Prostate gland (tissue), 2 donors: Measurements from ENCODE around the gene KRTAP10-2. TPM values are rescaled to one million over a fixed set of nuclear protein-coding genes. Genes with fewer than 3 reads are reported as not detected.

Experiments
- DNase-seq: peaks from one replicate; pipeline ENCODE4 v3.0.0-alpha.2; 2019; ENCODE audit warnings: low spot score
- H3K27ac ChIP-seq, 2 donors: fragments of 200-600 bp; sonication (generic); 2 replicates each; pipeline ENCODE4 v1.5.1; 2017 to 2019
- H3K27me3 ChIP-seq: fragments of 200-600 bp; sonication (generic); replicated peaks from 2 replicates; pipeline ENCODE4 v1.5.1; 2019; ENCODE audit not compliant: insufficient read depth
- H3K36me3 ChIP-seq, 2 donors: fragments of 200-600 bp; sonication (generic); 1 replicate in 1 of 2; 2 replicates in 1 of 2; pipeline versions ENCODE4 v1.5.1 to v1.8.1; 2017 to 2019
- H3K4me1 ChIP-seq: fragments of 200-600 bp; sonication (generic); replicated peaks from 2 replicates; pipeline ENCODE4 v1.5.1; 2019
- H3K4me3 ChIP-seq, 2 donors: fragments of 200-600 bp; sonication (generic); 2 replicates each; pipeline ENCODE4 v1.5.1; 2017 to 2019
- H3K9me3 ChIP-seq: fragments of 200-600 bp; sonication (generic); 2 replicates; pipeline ENCODE4 v1.5.1; 2017
- POLR2A ChIP-seq: fragments of 450-650 bp; IDR thresholded peaks from one replicate; pipeline ENCODE4 v1.6.1; 2016; ENCODE audit warnings: antibody characterized with exemption, mild to moderate bottlenecking
- POLR2AphosphoS5 ChIP-seq: sonication (generic); formaldehyde crosslinking; IDR thresholded peaks from one replicate; pipeline ENCODE4 v1.6.1; 2017; ENCODE audit warnings: antibody characterized with exemption
- WGBS: methylation state at CpG from one replicate; pipeline ENCODE4 v1.1.5; 2018; 5-methylcytosine and 5-hydroxymethylcytosine counted together
- intact Hi-C: fragments of 100-400 bp; cut with DNase I; formaldehyde crosslinking; loops from one replicate; pipeline ENCODE4 v1.14.2; 2022
- total RNA-seq, 2 donors: library from RNA; depleted of rRNA; stranded (reverse); fragments of >200 nt; gene quantifications; one replicate each; pipeline ENCODE4 v1.1.0, GENCODE V29; 2016
- TF ChIP-seq, protein P1 (sequence below), 4 experiments: fragments of 200-600 bp in 2 of 4; fragments of 450-650 bp in 2 of 4; sonication (generic) in 2 of 4; IDR thresholded peaks; 1 replicate in 3 of 4; 2 replicates in 1 of 4; pipeline ENCODE4 v1.5.1; 2016 to 2019; ENCODE audit warnings: antibody characterized with exemption in 4 of 4, mild to moderate bottlenecking in 2 of 4, moderate library complexity in 2 of 4

KRTAP10-2 gene
- total RNA-seq, 2 donors from 2014 or later: not detected

GRCh38 chr21:44530903-44531605 lies 20.3 kb downstream of the KRTAP10-2 start:
- H3K27me3 ChIP-seq: no peaks in the 10 kb centered on the region
- no peak overlapping the region for H3K27ac ChIP-seq
- no peaks in the 10 kb centered on the region for H3K9me3 ChIP-seq
- WGBS: 87% methylated on average over 23 of the region's 23 CpGs
- intact Hi-C loops: no loop called here
- no peaks in the 10 kb centered on the region for H3K36me3 ChIP-seq
- H3K4me1 ChIP-seq: no peaks in the 10 kb centered on the region
- no peak for DNase-seq
- H3K4me3 ChIP-seq: no peak overlapping the region
- TF ChIP-seq POLR2AphosphoS5: no peak
- TF ChIP-seq, protein P1, sequence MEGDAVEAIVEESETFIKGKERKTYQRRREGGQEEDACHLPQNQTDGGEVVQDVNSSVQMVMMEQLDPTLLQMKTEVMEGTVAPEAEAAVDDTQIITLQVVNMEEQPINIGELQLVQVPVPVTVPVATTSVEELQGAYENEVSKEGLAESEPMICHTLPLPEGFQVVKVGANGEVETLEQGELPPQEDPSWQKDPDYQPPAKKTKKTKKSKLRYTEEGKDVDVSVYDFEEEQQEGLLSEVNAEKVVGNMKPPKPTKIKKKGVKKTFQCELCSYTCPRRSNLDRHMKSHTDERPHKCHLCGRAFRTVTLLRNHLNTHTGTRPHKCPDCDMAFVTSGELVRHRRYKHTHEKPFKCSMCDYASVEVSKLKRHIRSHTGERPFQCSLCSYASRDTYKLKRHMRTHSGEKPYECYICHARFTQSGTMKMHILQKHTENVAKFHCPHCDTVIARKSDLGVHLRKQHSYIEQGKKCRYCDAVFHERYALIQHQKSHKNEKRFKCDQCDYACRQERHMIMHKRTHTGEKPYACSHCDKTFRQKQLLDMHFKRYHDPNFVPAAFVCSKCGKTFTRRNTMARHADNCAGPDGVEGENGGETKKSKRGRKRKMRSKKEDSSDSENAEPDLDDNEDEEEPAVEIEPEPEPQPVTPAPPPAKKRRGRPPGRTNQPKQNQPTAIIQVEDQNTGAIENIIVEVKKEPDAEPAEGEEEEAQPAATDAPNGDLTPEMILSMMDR (IDR thresholded peaks at IDR 0.05): no peak
- no peak for TF ChIP-seq POLR2A

GRCh38 chr21:44530221-44530902 lies 20.9 kb downstream of the KRTAP10-2 start:
- intact Hi-C loops: no loop called here
- H3K9me3 ChIP-seq: no peaks in the 10 kb centered on the region
- WGBS: 91% methylated on average over 6 of the region's 7 CpGs
- H3K36me3 ChIP-seq: no peaks in the 10 kb centered on the region
- no peaks in the 10 kb centered on the region for H3K4me1 ChIP-seq
- no peaks in the 10 kb centered on the region for H3K27me3 ChIP-seq
- H3K27ac ChIP-seq: no peak overlapping the region
- no peak for TF ChIP-seq POLR2AphosphoS5
- H3K4me3 ChIP-seq: no peak overlapping the region
- DNase-seq: no peak

GRCh38 chr21:44529503-44530125 lies 21.7 kb downstream of the KRTAP10-2 start:
- TF ChIP-seq POLR2A (no peak), POLR2AphosphoS5 (no peak)
- TF ChIP-seq, protein P1 (IDR thresholded peaks at IDR 0.05): no peak
- Histone ChIP-seq H3K27me3 (no peaks in the 10 kb centered on the region), H3K4me1 (no peaks in the 10 kb centered on the region), H3K4me3 (no peak overlapping the region), H3K36me3 (no peaks in the 10 kb centered on the region), H3K9me3 (no peaks in the 10 kb centered on the region), H3K27ac (no peak overlapping the region)
- intact Hi-C loops: no loop called here
- no peak for DNase-seq
- 78% methylated on average over 23 of the region's 23 CpGs for WGBS

DNA sequence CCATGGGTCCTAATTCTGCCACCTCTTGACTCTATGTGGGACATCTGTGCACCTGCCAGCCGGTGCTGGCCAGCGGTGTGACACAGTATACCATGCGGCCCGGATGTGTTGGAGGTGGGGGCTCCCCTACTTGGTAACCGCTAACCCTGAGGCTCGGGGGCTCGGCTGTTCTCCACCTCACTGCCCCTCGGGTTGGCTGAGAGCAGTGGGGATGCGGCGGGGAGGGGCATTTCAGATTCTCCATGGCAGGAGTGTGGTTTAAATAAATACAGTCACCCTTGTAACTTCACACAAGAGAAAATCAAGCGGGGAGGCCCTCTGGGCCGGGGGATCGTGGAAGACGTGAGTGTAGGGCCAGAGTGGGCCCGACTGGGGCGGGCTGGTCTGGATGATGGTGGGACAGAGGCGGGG lies 22.3 kb downstream of the KRTAP10-2 start:
- H3K4me3 ChIP-seq: no peak overlapping the region
- intact Hi-C loops: no loop called here
- H3K27me3 ChIP-seq: no peaks in the 10 kb centered on the region
- no peak for DNase-seq
- no peaks in the 10 kb centered on the region for H3K4me1 ChIP-seq
- no peaks in the 10 kb centered on the region for H3K9me3 ChIP-seq
- TF ChIP-seq, protein P1 (IDR thresholded peaks at IDR 0.05): no peak
- TF ChIP-seq POLR2A (no peak), POLR2AphosphoS5 (no peak)
- no peaks in the 10 kb centered on the region for H3K36me3 ChIP-seq
- no peak overlapping the region for H3K27ac ChIP-seq
- 93% methylated on average over 17 of the region's 17 CpGs for WGBS

DNA sequence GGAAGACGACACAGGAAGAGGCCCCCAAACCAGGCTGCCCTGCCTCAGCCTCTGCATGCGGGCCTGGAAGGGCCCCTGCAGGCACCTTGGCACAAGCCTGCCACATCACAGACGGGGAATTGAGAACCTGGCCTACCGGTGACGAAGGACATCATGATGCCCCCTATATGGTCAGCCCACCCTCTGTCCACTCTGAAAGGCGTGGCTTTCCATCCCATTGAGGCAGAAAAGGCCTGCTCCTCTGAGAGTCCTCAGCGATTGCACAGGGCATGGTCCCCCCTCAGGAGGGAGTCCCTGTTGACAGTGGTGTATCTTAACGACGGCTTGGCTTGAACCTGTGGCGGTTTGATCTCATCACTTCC lies 22.7 kb downstream of the KRTAP10-2 start:
- Histone ChIP-seq H3K27ac (no peak overlapping the region), H3K4me3 (no peak overlapping the region), H3K36me3 (no peaks in the 10 kb centered on the region), H3K27me3 (no peaks in the 10 kb centered on the region), H3K4me1 (no peaks in the 10 kb centered on the region), H3K9me3 (no peaks in the 10 kb centered on the region)
- intact Hi-C loops: no loop called here
- no peak for DNase-seq
- TF ChIP-seq POLR2A (no peak), POLR2AphosphoS5 (no peak)
- TF ChIP-seq, protein P1 (IDR thresholded peaks at IDR 0.05): no peak
- WGBS: 97% methylated on average over 10 of the region's 10 CpGs
